SK-MEL-5 (cell line): ENCODE results near the gene SHC1. TPM values are rescaled to one million over a fixed set of nuclear protein-coding genes. Genes with fewer than 3 reads are reported as not detected.
"Not testable (repeated sequence)": the region's sequence is repeated elsewhere in the genome, so short reads cannot be mapped to it uniquely, and the experiment has no call there.

Experiments used
- DNase-seq: peaks from one replicate; pipeline ENCODE4 v3.0.0-alpha.2; 2016; ENCODE audit warnings: low read depth, low spot score
- in situ Hi-C: cut with HindIII; loops from 2 replicates; pipeline ENCODE4 v1.10.0; 2016; ENCODE audit warnings: low sequenced_read_pairs, high pct_unique_total_duplicates, low pct_unique_long_range_greater_than_20kb
- total RNA-seq: library from RNA; depleted of rRNA; stranded (reverse); fragments of >200 nt; shearing (Covaris generic); gene quantifications from 2 replicates; pipeline ENCODE4 v1.2.3, GENCODE V29; 2014

Gene SHC1
- total RNA-seq, 1 experiment from 2014 or later: 102 TPM

DNA sequence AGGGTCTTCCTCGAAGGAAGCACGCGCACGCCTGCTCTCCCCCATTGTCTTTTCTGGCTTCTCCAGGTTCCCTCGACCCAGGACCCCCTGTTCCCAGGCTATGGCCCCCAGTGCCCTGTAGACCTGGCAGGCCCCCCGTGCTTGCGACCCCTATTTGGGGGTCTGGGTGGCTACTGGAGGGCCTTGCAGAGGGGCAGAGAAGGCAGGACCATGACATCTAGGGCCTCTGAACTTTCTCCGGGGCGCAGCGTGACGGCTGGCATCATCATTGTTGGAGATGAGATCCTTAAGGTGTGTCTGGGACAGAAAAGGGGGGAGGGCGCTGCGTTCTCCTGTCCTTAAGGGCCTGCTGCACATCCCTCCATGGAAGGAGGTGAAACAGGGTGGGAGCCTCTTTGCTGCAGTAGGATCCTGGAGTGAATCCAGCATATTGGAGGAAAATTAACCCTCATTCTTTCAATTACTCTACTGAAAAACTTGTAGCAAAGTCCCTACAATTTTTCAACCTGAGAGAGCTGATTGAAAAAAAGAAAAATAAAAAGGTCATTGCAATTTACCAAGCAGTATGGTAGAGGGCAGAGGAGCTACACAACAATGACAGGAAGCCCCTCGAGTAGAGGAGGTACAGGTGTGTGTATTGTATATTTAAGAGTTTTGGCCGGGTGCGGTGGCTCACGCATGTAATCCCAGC lies 13.4 kb upstream of the SHC1 start:
- in situ Hi-C loops: no loop called here
- no peak for DNase-seq

DNA sequence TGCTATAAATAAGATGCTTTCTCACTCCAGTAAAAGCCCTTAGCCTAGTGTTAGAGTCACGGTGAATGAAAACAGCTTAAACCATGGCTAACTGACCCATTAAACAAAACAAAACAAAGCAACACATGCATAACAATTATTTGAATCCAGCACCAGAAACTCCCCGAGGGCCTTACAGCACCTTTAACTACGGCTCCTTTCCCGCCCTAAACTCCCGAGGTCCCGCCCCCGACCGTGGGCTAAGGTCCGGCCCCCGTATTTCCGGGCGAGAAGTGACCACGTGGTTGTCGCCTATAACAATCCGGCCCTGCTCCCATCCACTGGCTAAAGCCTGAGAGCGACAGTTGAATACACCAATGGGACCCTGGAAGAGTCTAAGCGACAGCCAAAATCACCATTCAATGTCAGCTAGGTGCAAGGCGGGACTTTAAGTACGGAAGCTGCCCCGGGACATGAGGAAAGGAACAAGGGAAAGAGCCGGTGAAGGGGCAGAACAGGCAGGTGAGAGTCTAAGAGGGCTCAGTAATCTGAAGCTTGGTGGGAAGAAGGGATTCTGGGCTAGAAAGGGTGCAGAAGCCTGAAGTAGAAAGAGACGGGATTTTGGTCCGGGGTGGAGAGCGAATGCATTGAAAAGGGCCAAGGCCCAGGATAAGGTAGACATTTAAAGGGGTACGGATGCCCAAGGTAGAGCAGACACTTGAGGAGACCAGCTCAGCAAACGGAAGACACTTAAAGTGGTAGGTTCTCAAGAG lies 12.5 kb upstream of the SHC1 start, which contains the start of gene FLAD1:
FLAD1 (plus strand) TSS at position 448 of the 752 bp plus-strand sequence. CDS start 351 bp downstream, outside the sequence.
- in situ Hi-C loops: no loop called here
- peak; percentile 100 for DNase-seq

DNA sequence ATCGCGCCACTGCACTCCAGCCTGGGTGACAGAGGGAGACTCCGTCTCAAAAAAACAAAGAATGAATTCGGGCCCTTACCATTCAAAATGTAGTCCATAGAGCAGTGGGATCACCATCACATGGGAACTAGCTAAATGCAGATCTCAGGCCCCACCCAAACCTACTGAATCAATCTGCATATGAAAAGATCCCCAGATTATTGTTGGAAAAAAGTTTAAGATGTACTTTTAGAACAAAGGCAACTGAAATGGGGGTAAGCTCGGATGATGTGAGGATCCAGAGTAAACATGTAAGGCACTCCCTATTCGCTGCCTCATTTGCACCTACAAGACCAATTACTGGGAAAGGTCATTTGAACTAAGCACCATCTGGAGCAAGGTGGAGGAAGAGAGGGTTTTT lies 11.8 kb upstream of the SHC1 start:
- no peak for DNase-seq
- in situ Hi-C loops: no loop called here

GRCh38 chr1:154978360-154978759 lies 7.8 kb upstream of the SHC1 start:
- no peak for DNase-seq
- in situ Hi-C loops: no loop called here

GRCh38 chr1:154977762-154978161 lies 7.2 kb upstream of the SHC1 start:
- DNase-seq, in situ Hi-C loops: not testable (repeated sequence)

GRCh38 chr1:154975409-154976059 lies 5.0 kb upstream of the SHC1 start:
- in situ Hi-C loops: no loop called here
- peak; percentile 61 for DNase-seq

DNA sequence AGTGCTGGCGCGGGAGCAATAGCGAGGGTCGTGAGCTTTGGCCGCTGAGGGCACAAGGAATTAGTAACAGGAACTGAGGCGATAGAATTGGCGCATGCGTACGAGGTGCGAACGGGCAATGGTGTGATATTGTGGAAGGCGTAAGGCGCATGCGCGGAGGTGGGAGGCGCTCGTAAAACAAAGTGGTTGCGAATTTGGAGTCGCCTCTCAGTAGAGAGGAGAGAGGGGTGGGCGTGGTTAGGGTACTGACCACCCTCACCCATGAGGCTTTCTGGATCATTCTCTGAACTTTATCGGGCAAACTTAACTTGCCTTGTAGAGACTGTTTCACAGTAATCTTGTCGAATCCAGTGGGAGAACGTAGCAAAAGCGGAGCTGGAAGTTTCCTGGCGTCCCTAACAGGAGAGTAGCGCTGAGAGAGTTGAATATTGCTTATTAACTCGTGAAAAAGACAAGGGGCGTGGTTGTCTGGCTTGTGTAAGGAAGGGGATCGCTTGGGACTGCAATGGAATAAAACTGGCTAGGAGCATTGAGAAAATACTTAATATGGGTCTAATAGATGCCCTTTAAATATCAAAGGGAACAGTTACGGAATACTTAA lies 4.4 kb upstream of the SHC1 start:
- DNase-seq: peak; percentile 100
- in situ Hi-C loops: no loop called here

GRCh38 chr1:154974102-154974807 lies 3.7 kb upstream of the SHC1 start, which contains the start of gene CKS1B:
TSS of gene CKS1B (plus strand) at chr1:154974681. CDS start at chr1:154974746, 65 bp downstream.
- in situ Hi-C loops: no loop called here
- peak; percentile 100 for DNase-seq

DNA sequence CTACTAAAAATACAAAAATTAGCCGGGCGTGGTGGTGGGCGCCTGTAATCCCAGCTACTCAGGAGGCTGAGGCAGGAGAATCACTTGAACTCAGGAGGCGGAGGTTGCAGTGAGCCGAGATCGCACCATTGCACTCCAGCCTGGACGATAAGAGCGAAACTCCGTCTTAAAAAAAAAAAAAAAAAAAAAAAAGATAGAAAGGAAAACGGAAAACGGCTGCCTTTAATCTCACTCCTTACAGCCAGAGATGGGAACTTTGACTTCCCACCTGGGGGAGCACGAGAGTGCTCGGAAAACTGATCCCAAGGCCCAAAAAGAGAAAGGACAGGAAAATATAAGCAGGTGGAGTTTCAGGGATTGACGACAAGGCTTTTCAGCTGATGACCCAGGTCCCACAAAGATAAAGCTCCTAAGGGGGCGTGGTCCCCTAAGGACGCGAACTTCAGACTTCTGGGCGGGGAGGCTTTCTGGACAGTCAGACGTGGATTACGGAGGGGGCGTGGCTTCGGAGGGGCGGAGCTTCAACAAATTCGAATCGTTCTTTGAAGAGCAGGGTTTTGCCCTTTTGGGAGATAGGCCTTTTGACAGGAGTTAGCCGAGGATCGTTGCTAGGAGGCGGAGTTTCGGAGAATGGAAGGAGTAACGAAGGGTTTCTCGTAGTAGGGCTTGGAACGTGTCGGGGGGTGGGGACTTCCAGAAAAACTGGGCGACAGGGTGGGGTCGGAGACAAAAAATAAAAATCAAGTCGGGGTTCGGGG lies 3.0 kb upstream of the SHC1 start:
- in situ Hi-C loops: no loop called here
- DNase-seq: peak; percentile 99

- in situ Hi-C loops: no loop called here
- peak; percentile 87 for DNase-seq
Measured at GRCh38 chr1:154972517-154973343, 2.2 kb upstream of the SHC1 start.

- in situ Hi-C loops: no loop called here
- DNase-seq: no peak
Measured at GRCh38 chr1:154972213-154972516, 1.6 kb upstream of the SHC1 start.

DNA sequence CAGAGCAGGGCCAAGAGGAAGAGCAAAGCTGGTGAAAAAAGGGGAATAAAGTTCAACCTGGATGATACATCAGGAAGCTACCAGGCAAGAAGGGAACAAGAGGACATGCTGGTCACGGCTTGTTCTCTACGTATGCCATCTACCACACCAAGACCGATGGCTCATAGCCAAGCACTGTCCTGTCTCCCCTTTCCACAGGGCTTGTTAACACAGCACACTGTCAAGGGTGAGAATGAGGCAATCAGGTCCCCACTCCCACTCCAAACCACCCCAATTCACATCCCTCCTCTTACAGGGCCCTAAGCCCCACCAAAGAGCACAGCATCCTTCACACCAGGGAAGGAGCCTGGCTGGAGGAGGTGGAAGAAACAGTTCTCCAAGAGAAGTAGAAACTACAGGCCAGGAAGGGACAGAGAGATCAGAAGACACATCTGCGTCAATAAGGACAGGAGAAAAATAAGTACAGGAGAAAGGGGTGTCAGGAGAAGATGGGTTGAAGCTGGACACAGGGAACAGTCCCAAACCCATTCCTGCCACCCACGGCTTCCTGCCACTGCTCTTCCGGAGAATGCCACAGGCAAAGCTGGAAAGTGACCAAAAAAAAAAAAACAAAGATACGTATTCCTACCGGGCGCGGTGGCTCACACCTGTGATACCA lies 923 bp upstream of the SHC1 start:
- in situ Hi-C loops: no loop called here
- DNase-seq: no peak

DNA sequence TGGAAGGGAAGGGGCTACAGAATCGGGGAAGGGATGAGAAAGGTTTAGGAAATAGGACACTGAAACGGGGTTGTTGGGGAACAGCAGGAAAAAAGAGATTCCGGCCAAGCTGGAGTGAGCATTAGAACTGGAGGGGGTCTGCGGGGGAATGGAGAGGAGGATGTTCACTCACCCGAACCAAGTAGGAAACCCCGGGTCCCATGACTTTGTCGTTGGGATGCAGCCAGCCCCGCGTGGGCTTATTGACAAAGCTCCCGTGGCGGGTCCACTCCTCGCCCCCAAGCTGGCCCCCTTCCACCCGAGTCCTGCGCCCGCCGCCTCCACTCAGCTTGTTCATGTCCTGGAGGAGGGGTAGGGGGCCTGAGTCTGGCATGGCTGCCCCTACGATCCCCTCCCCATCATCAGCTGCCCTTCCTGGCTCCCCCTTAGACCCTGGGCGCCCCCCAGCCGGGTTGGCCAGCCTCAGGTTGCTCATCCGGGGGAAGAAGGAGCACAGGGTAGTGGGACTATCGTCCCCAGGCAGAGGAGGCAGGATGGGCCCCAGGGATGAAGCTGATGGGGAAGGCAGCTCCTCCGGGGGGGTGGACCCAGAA lies 591 bp downstream of the SHC1 start:
- no peak for DNase-seq
- in situ Hi-C loops: no loop called here

DNA sequence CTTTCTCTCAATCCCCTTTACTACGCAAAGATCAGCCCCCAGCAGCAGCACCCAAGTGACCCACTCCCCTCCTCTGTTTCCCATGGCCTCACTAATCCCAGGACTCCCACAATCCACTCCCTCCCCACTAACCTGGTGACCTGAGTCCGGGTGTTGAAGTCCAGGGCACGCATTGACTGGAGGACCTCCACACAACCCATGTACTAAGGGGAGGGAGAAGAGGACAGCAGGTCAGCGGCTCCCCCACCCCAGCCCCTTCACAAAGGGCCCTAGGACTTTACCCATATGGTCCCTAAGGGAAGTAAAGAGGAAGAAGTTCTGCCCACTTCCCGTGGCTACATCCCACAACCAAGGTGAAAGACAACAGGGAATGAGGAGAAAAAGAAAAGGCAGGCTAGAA lies 1.3 kb downstream of the SHC1 start:
- in situ Hi-C loops: no loop called here

GRCh38 chr1:154968731-154969130 lies 1.8 kb downstream of the SHC1 start:
- no peak for DNase-seq
- in situ Hi-C loops: no loop called here

More for the DNA sequence above, 1.3 kb downstream of the SHC1 start:
- DNase-seq: no peak
